ENCODE results near the gene PDGFA.

- TF ChIP-seq CTCF (conservative IDR thresholded peaks at IDR 0.05; ENCODE audit: low read length) = no peak
- no peak for TF ChIP-seq EZH2phosphoT487 (IDR thresholded peaks at IDR 0.05; ENCODE audit: borderline replicate concordance, low read depth, low read length)
Observed at GRCh38 chr7:497946-498655, 21.5 kb downstream of the PDGFA start.
